GM18511 (cell line): ENCODE measurements around the gene TAS2R39.

Source experiments
- ATAC-seq: cut with Tn5 transposase; IDR thresholded peaks from one replicate; pipeline ENCODE4 v1.9.1; 2021; ENCODE audit warnings: mild to moderate bottlenecking, moderate library complexity; ENCODE audit not compliant: unreplicated experiment

TAS2R39 gene

GRCh38 chr7:143214789-143215679 is 31.8 kb downstream of the TAS2R39 start:
- ATAC-seq, result peak; percentile 93

GRCh38 chr7:143216151-143216550 is 32.9 kb downstream of the TAS2R39 start:
- no peak for ATAC-seq

GRCh38 chr7:143216686-143217085 is 33.5 kb downstream of the TAS2R39 start:
- ATAC-seq, result no peak

DNA sequence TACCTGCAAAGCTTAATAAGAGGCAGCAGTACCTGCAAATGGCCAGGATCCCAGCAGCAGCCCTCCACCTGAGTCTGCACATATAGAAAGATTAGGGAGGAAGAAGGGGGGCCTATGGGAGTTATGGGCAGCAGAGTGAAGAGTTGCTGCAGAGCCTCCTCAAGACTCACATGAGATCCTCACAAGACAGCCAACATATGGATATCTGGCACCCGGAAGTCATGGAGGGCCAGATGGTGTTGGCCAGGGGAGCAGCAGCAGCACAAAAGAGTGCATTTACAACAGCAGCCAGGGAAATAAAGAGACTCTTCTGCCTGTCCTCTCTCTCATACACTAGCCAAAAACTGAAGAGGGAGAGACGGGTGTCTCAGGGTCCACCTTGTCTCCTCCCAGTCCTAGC is 34.6 kb downstream of the TAS2R39 start:
- ATAC-seq, result no peak

DNA sequence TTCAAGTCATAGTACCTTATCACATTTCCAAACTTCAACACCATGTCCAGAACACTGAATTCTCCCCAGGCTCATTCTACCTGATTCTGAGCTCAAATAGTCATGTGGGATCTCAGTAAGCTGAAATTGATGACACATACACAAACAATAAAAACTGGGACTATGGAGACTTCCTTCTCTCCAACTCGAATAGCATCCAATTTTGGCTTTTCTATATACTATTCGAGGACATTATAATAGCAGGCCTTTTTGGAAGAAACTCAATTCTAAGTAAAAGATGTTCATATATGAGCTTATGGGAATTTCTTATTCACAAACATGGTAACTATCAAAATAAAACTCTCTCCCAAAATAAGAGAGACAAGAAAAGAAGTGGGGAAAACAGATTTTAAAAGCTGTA is 38.1 kb downstream of the TAS2R39 start:
- no peak for ATAC-seq

DNA sequence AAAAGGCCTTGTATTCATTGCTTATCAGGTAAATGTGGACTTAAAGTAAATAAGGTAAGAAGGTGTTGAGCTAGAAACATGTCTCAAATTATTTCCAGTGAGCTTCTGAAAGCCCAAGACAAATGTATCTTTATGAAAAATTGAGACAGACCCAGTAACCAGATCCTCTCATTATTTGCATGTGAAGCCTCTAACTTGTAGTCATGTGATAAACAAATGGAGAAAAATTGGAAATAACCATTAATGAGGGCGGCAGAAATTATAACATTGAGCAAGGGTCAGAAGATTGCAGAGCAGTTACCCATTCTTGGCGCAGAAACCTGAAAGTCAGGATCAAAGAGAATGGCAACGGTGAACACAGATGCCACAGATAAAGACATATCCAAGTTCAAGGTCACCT is 38.5 kb downstream of the TAS2R39 start, which contains the start of gene TAS2R40:
TAS2R40 (plus strand) TSS at position 301 of the 400 bp plus-strand sequence; CDS start at position 343, 42 bp downstream.
- no peak for ATAC-seq

GRCh38 chr7:143222782-143223181 is 39.6 kb downstream of the TAS2R39 start:
- no peak for ATAC-seq

GRCh38 chr7:143223784-143224183 is 40.6 kb downstream of the TAS2R39 start:
- no peak for ATAC-seq

- no peak for ATAC-seq
Observed at GRCh38 chr7:143225047-143225446, 41.8 kb downstream of the TAS2R39 start.

- ATAC-seq, result no peak
Observed at GRCh38 chr7:143227806-143228205, 44.6 kb downstream of the TAS2R39 start.

DNA sequence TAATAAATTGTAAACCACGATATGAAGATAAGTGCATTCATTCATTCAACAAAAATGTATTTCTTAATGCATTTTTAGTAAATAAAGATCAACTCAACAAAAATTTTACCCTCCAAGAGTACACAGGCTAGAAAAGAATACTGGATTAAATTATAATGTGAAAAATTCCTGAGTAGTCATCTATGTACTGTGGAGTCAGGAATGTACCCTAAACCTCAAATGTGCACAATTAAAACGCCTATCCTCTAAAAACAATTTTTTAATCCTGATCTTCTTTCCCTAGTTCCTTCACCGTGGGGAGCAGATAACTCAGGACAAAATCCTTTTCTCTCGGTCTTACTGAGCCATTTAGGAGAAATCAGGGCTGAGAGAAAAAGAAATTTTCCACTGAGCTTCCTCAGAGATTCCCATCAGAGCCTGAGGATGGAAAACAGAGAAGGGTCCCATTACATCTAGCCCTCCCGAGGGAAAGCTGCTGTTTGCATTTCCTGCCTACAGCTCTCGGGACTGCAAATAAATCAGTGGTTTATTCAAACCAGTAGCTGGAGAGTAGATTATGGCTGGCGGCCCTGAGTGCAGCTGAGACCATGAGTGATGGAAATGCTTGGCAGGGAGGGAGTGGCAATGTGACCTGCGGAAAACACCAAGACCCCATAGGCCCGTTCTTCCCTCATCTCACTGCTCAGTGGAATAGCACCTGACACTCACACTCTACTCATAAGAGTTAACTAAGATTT is 46.0 kb downstream of the TAS2R39 start:
- no peak for ATAC-seq

DNA sequence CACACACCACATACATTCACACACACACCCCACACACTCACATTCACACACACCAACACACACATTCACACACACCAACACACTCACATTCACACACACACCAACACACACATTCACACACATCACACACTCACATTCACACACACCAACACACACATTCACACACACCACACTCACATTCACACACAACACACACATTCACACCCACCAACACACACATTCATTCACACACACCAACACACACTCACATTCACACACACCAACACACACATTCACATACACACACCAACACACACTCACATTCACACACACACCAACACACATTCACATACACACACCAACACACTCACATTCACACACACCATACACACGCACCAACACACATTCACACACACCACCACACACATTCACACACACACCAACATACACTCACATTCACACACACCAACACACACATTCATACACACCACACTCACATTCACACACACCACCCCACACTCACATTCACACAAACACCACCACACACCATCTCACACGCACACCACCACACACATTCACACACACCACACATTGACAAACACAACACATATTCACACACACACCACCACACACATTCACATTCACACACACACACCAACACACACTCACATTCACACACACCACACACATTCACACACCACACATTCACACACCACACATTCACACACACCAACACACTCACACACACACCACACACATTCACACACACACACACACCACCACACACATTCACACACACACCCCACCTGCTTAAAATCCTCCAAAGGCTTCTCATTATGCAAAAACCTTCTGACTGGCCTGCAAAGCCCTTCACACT is 47.6 kb downstream of the TAS2R39 start:
- no peak for ATAC-seq
